Endothelial cell of umbilical vein (primary cell): ENCODE results near the gene TMEM54. TPM values are rescaled to one million over a fixed set of nuclear protein-coding genes. Genes with fewer than 3 reads are reported as not detected.

Experiments
- BruUV-seq: library from RNA; stranded (reverse); fragments of 400-500 nt; replicated peaks from 2 replicates; lab custom pipeline; 2021; lab: Mats Ljungman, UMichigan
- CTCF ChIA-PET: fragments of 300-600, 350-600 bp; sonication (Branson Sonifier 250); formaldehyde crosslinking; loops from one replicate; lab custom pipeline; 2021; ENCODE audit warnings: antibody characterized with exemption, inconsistent platforms; lab: Charles Lee
- POLR2A ChIA-PET: fragments of 300-600, 350-600 bp; sonication (Branson Sonifier 250); formaldehyde crosslinking; loops from one replicate; lab custom pipeline; 2021; ENCODE audit warnings: antibody characterized with exemption, inconsistent platforms; lab: Charles Lee
- DNase-seq: peaks from one replicate; pipeline ENCODE4 v3.0.0-alpha.2; 2011; ENCODE audit warnings: low read depth, low spot score
- FAIRE-seq: peaks from 2 replicates; lab custom pipeline; 2011; peaks lifted over from hg19 to GRCh38; lab: Jason Lieb, UNC
- H2AFZ ChIP-seq: 2 replicates; pipeline ENCODE4 v1.6.0; 2012; ENCODE audit warnings: low read depth, low read length, control low read depth, inconsistent platforms
- H3K27ac ChIP-seq: 2 replicates; pipeline ENCODE4 v1.5.1; 2011; ENCODE audit warnings: low read depth, mild to moderate bottlenecking, control low read depth, low read length, moderate library complexity; ENCODE audit not compliant: insufficient read depth
- H3K27me3 ChIP-seq, 2 experiments: 2 replicates each; pipeline versions ENCODE4 v1.6.0 to v1.6.1; 2011; ENCODE audit warnings: low read length in 2 of 2, mixed read lengths in 1 of 2; ENCODE audit not compliant: control insufficient read depth in 2 of 2, insufficient read depth in 2 of 2
- H3K36me3 ChIP-seq, 2 experiments: 2 replicates in 1 of 2; 3 replicates in 1 of 2; pipeline ENCODE4 v1.5.1; 2011; ENCODE audit warnings: low read length in 2 of 2, mild to moderate bottlenecking in 1 of 2, moderate library complexity in 1 of 2; ENCODE audit not compliant: control insufficient read depth in 2 of 2, insufficient read depth in 2 of 2; ENCODE audit errors: extremely low read depth in 1 of 2
- H3K4me1 ChIP-seq: 3 replicates; pipeline ENCODE4 v1.5.1; 2011; ENCODE audit warnings: mild to moderate bottlenecking, low read length; ENCODE audit not compliant: control insufficient read depth, insufficient read depth; ENCODE audit errors: extremely low read depth
- H3K4me2 ChIP-seq: 2 replicates; pipeline ENCODE4 v1.6.1; 2011; ENCODE audit warnings: low read length, control low read depth, mixed read lengths; ENCODE audit not compliant: insufficient read depth
- H3K4me3 ChIP-seq, 3 experiments: fragments of 200-600 bp in 1 of 3; sonication (generic), shearing (Covaris generic) in 1 of 3; replicated peaks in 1 of 3; 2 replicates each; pipeline ENCODE4 v1.5.1; 2011 to 2016; ENCODE audit warnings: control low read depth in 3 of 3, low read length in 3 of 3, mild to moderate bottlenecking in 2 of 3, inconsistent platforms in 1 of 3, low read depth in 1 of 3, moderate library complexity in 1 of 3; ENCODE audit not compliant: insufficient read depth in 1 of 3
- H3K79me2 ChIP-seq: 2 replicates; pipeline ENCODE4 v1.6.0; 2012; ENCODE audit warnings: low read length, inconsistent platforms; ENCODE audit not compliant: control insufficient read depth, insufficient read depth
- H3K9ac ChIP-seq: replicated peaks from 2 replicates; pipeline ENCODE3; 2011; ENCODE audit warnings: low read length, control low read depth; ENCODE audit not compliant: insufficient read depth; ENCODE audit errors: extremely low read depth
- H3K9me1 ChIP-seq: replicated peaks from 3 replicates; pipeline ENCODE4 v1.6.0; 2011; ENCODE audit warnings: mild to moderate bottlenecking, low read length; ENCODE audit not compliant: control insufficient read depth, insufficient read depth; ENCODE audit errors: extremely low read depth
- H3K9me3 ChIP-seq: replicated peaks from 2 replicates; pipeline ENCODE4 v1.5.1; 2012; ENCODE audit warnings: low read length, inconsistent platforms; ENCODE audit not compliant: control insufficient read depth, insufficient read depth
- H4K20me1 ChIP-seq: replicated peaks from 2 replicates; pipeline ENCODE3; 2011; ENCODE audit warnings: mild to moderate bottlenecking, low read length; ENCODE audit not compliant: control insufficient read depth, insufficient read depth; ENCODE audit errors: extremely low read depth
- EZH2 ChIP-seq: IDR thresholded peaks from 2 replicates; pipeline ENCODE4 v1.6.1; 2012; ENCODE audit warnings: borderline replicate concordance, low read depth, mild to moderate bottlenecking, moderate library complexity, low read length, inconsistent platforms; ENCODE audit not compliant: severe bottlenecking
- FOS ChIP-seq: IDR thresholded peaks from 2 replicates; pipeline ENCODE4 v1.6.1; 2011; ENCODE audit warnings: mild to moderate bottlenecking, low read length, moderate library complexity, borderline replicate concordance; ENCODE audit not compliant: insufficient read depth
- GATA2 ChIP-seq: IDR thresholded peaks from 2 replicates; pipeline ENCODE4 v1.7.0; 2011; ENCODE audit warnings: low read depth, mild to moderate bottlenecking, moderate library complexity, mixed read lengths, low read length; ENCODE audit not compliant: insufficient read length, insufficient read depth
- JUN ChIP-seq: IDR thresholded peaks from 2 replicates; pipeline ENCODE4 v1.6.1; 2011; ENCODE audit warnings: borderline replicate concordance, low read depth; ENCODE audit not compliant: insufficient read length, insufficient read depth
- MYC ChIP-seq: IDR thresholded peaks from one replicate; pipeline ENCODE4 v1.6.1; 2011; ENCODE audit warnings: mild to moderate bottlenecking, low read depth, low read length
- POLR2A ChIP-seq: IDR thresholded peaks from 2 replicates; pipeline ENCODE4 v1.6.1; 2012; ENCODE audit warnings: low read depth, mild to moderate bottlenecking, control low read depth, low read length
- POLR2AphosphoS5 ChIP-seq: IDR thresholded peaks from 2 replicates; pipeline ENCODE4 v1.6.1; 2012; ENCODE audit warnings: low read depth, mild to moderate bottlenecking, control low read depth, low read length, moderate library complexity; ENCODE audit not compliant: insufficient read depth
- dilution Hi-C: fragments of 300-500 bp; cut with MboI; formaldehyde crosslinking; loops from one replicate; pipeline ENCODE4 v1.15.0; 2019; ENCODE audit warnings: low sequenced_read_pairs; ENCODE audit not compliant: extremely low pct_ligation_motif_present
- intact Hi-C: fragments of 100-400 bp; cut with micrococcal nuclease; formaldehyde crosslinking; loops from one replicate; pipeline ENCODE4 v1.10.0; 2022
- polyA plus RNA-seq, 4 experiments: library from polyadenylated mRNA; depleted of rRNA in 3 of 4; stranded (reverse) in 3 of 4; unstranded in 1 of 4; fragments of >200 nt; gene quantifications; 2 replicates each; pipeline versions ENCODE4 v1.2.1 to v1.2.3, GENCODE V29; 2011 to 2012; ENCODE audit warnings: missing spikeins in 1 of 4
- total RNA-seq: library from RNA; stranded (reverse); gene quantifications from 2 replicates; pipeline ENCODE4 v1.2.3, GENCODE V29; 2021

Gene TMEM54
- total and polyA plus RNA-seq, 2 donors (not counting 3 experiments of a cell fraction or from before 2014, with no cell fraction given): 23.6 to 77.2 TPM

GRCh38 chr1:32871364-32872191 is 29.6 kb downstream of the TMEM54 start:
- POLR2A ChIA-PET: no interaction called here
- Histone ChIP-seq H3K9me1 (no peaks in the 10 kb centered on the region), H3K4me1 (no peaks in the 10 kb centered on the region), H3K9me3 (no peaks in the 10 kb centered on the region), H3K4me2 (no peak overlapping the region), H3K36me3 (no peaks in the 10 kb centered on the region), H3K27me3 (peaks cover 14 to 17% of the 10 kb centered on the region in 2 experiments), H3K79me2 (no peaks in the 10 kb centered on the region), H4K20me1 (no peaks in the 10 kb centered on the region), H3K9ac (no peak overlapping the region), H3K27ac (no peak overlapping the region), H3K4me3 (no peak overlapping the region), H2AFZ (no peak overlapping the region)
- intact Hi-C loops: loop anchor here (1.0 to 2.0 kb wide), 6 partner anchors 43 to 471 kb away; partner anchors contain the start of genes S100PBP and YARS1
- no peak for DNase-seq
- no peak for TF ChIP-seq GATA2
- TF ChIP-seq POLR2AphosphoS5: no peak
- peak; percentile 84 for TF ChIP-seq EZH2
- CTCF ChIA-PET: interaction anchor here (0.7 to 3.3 kb wide), 16 partner anchors 9 to 470 kb away, joined by 3 to 32 read pairs (median 4); partner anchors contain the start of gene AZIN2
- dilution Hi-C loops: no loop called here
- FAIRE-seq: no peak
- no TSS peak for BruUV-seq

GRCh38 chr1:32870615-32871363 is 30.4 kb downstream of the TMEM54 start, which contains the start of gene FNDC5:
TSS of gene FNDC5 (minus strand) at chr1:32870912.
- H3K9ac ChIP-seq: no peak within 1 kb of the TSS
- POLR2A ChIA-PET: no interaction called here

More at GRCh38 chr1:32870615-32871363, 30.4 kb downstream of the TMEM54 start, which contains the start of gene FNDC5:
- no peaks in the 10 kb centered on the region for H4K20me1 ChIP-seq
- H3K27ac ChIP-seq: no peak within 1 kb of the TSS
- H3K27me3 ChIP-seq: peaks cover 14 to 17% of the 10 kb centered on the region in 2 experiments
- no peaks in the 10 kb centered on the region for H3K79me2 ChIP-seq
- no peaks in the 10 kb centered on the region for H3K36me3 ChIP-seq
- no peaks in the 10 kb centered on the region for H3K4me1 ChIP-seq
- CTCF ChIA-PET: interaction anchor here (1.1 to 3.3 kb wide), 8 partner anchors 9 to 469 kb away, joined by 3 to 32 read pairs (median 6); partner anchors contain the start of gene AZIN2
- no peak for DNase-seq
- H3K4me3 ChIP-seq: peak within 1 kb of the TSS in 1 of 3 experiments; percentile 36
- dilution Hi-C loops (no loop called here), intact Hi-C loops (no loop called here)
- TF ChIP-seq FOS: no peak
- TF ChIP-seq POLR2A: no peak
- no peak for TF ChIP-seq MYC
- no peak for TF ChIP-seq JUN
- BruUV-seq: no TSS peak
- peak within 1 kb of the TSS; percentile 18 for H2AFZ ChIP-seq
- FAIRE-seq: no peak
- peak within 1 kb of the TSS; percentile 26 for H3K4me2 ChIP-seq
- H3K9me1 ChIP-seq: no peaks in the 10 kb centered on the region
- no peaks in the 10 kb centered on the region for H3K9me3 ChIP-seq
